ENCODE results near the gene AEBP1.

- TF ChIP-seq CTCF (conservative IDR thresholded peaks at IDR 0.05; ENCODE audit: low read depth in 2 of 2) (peak in 1 of 2 experiments; percentile 17; a peak in 1 of 4 replicates), CREB1 (CRISPR knock-in tag; IDR thresholded peaks at IDR 0.05; ENCODE audit: low read depth) (no peak), POLR2AphosphoS5 (IDR thresholded peaks at IDR 0.05; ENCODE audit: low read depth) (no peak), STAT1 (IDR thresholded peaks at IDR 0.05; ENCODE audit: unreplicated experiment) (no peak), EZH2phosphoT487 (IDR thresholded peaks at IDR 0.05; ENCODE audit: unreplicated experiment) (no peak), REST (IDR thresholded peaks at IDR 0.05; ENCODE audit: unreplicated experiment) (no peak), EZH2 (IDR thresholded peaks at IDR 0.05; ENCODE audit: low read depth, unreplicated experiment) (no peak)
These were observed 4.9 kb downstream of the AEBP1 start for GRCh38 chr7:44108768-44109750.
